Effector memory CD4-positive, alpha-beta T cell (primary cell): Measurements from ENCODE around the gene ATOSB.

Source experiments
- DNase-seq, 3 donors: peaks; one replicate each; pipeline ENCODE4 v3.0.0-alpha.2; 2020
- H3K27ac ChIP-seq: 2 replicates; pipeline ENCODE4 v1.7.0; 2013; ENCODE audit warnings: mild to moderate bottlenecking, low read length, moderate library complexity; ENCODE audit not compliant: insufficient read depth, poor library complexity, severe bottlenecking
- H3K27me3 ChIP-seq: replicated peaks from 2 replicates; pipeline ENCODE4 v1.7.0; 2013; ENCODE audit warnings: mild to moderate bottlenecking, low read length; ENCODE audit not compliant: insufficient read depth, control insufficient read depth, poor library complexity, severe bottlenecking
- H3K36me3 ChIP-seq: 2 replicates; pipeline ENCODE4 v1.7.0; 2013; ENCODE audit warnings: mild to moderate bottlenecking, low read length, moderate library complexity; ENCODE audit not compliant: control insufficient read depth, insufficient read depth
- H3K4me1 ChIP-seq: 2 replicates; pipeline ENCODE4 v1.7.0; 2013; ENCODE audit warnings: low read length, mild to moderate bottlenecking; ENCODE audit not compliant: control insufficient read depth, insufficient read depth, poor library complexity, severe bottlenecking
- H3K4me3 ChIP-seq: 2 replicates; pipeline ENCODE4 v1.7.0; 2013; ENCODE audit warnings: low read length, low read depth, mild to moderate bottlenecking; ENCODE audit not compliant: insufficient read depth, poor library complexity, severe bottlenecking
- H3K9me3 ChIP-seq: 2 replicates; pipeline ENCODE4 v1.7.0; 2013; ENCODE audit warnings: mild to moderate bottlenecking, low read length, moderate library complexity; ENCODE audit not compliant: control insufficient read depth

The ATOSB gene

DNA sequence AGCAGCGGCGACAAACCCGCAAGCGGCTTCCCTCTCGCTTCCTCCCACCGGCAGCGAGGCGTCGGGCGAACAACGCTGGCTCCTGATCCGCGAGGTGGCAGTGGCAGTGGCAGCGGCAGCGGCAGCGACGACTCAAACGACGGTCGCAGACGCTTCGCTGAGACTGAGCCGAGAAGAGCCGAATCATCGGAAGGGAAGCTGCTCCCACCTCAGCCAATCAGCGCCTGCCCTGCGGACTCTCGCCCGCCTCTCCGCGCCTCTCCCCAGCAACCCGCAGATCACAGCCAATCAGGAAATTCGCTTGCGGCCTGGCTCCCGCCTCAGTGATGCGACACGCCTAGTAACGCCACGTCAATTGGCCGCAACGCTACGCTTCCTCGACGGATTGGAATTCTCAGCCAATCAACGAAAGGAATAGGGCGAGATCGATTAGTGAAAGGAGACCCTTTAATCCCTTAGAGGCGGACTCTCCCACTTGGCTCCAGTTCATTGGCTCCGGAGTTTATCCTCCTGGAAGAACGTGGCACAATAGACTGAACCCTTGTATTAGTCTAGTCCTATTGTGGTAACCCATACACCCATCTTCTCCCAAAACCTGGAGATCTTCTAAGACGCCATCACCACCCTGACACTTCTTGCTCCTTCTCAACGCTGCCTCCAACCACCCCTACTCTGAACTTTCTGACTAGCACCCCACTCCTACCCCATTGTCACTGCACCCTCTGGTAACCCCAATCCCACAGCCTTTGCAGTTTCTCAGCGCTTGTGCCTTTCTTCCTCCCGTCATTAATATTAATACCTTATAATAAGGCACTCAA lies 43.0 kb downstream of the ATOSB start, which contains the start of gene VCP:
Gene VCP (minus strand): TSS at position 165 of the 818 bp plus-strand sequence. CDS start 272 bp downstream, outside the sequence.
- DNase-seq: peak; percentile 96 to 97 (median 97)
- H3K4me1 ChIP-seq: peaks cover 29% of the 10 kb centered on the region

DNA sequence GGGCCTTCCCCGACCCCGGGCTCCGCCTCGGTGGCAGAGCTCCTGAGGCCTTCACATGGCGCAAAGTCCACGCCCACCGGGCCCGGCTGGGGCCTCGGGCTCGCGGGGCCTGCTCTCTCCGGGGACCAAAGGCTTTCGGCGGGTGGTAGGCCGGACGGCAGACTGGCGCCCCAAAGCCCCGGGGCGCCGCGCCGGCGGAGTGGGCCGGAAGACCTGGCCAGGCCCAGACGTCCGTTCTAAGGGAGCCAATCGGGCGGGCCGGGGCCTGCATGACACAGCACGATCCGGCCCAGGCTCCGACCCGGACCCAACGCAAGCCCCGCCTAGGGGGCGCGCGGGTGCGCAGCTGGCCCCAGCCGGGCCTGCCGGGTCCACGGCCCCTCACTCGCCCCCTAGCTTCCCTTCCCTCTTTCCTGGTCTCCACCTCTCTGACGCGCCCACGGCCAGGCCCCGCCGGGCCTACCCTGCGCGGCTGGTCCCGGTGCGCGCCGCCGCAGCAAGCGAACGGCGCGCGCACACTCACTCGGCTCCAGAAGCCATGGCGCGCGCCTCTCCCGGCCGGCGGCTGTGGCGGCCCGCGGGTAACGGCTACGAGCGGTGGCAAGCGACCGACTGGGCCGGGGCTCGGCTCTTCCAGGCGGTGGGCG lies 43.7 kb downstream of the ATOSB start:
- H3K4me1 ChIP-seq: peaks cover 29% of the 10 kb centered on the region
- no peaks in the 10 kb centered on the region for H3K27me3 ChIP-seq
- H3K27ac ChIP-seq: peak overlapping the region; percentile 95
- H3K36me3 ChIP-seq: peaks cover 12% of the 10 kb centered on the region
- H3K4me3 ChIP-seq: peak overlapping the region; percentile 88
- peak; percentile 62 to 73 (median 70) for DNase-seq
- no peaks in the 10 kb centered on the region for H3K9me3 ChIP-seq

More for the DNA sequence above, 43.0 kb downstream of the ATOSB start, which contains the start of gene VCP:
- Histone ChIP-seq H3K9me3 (no peaks in the 10 kb centered on the region), H3K4me3 (peak within 1 kb of the TSS; percentile 88), H3K27me3 (no peaks in the 10 kb centered on the region), H3K27ac (peak within 1 kb of the TSS; percentile 95), H3K36me3 (peaks cover 4% of the 10 kb centered on the region)

DNA sequence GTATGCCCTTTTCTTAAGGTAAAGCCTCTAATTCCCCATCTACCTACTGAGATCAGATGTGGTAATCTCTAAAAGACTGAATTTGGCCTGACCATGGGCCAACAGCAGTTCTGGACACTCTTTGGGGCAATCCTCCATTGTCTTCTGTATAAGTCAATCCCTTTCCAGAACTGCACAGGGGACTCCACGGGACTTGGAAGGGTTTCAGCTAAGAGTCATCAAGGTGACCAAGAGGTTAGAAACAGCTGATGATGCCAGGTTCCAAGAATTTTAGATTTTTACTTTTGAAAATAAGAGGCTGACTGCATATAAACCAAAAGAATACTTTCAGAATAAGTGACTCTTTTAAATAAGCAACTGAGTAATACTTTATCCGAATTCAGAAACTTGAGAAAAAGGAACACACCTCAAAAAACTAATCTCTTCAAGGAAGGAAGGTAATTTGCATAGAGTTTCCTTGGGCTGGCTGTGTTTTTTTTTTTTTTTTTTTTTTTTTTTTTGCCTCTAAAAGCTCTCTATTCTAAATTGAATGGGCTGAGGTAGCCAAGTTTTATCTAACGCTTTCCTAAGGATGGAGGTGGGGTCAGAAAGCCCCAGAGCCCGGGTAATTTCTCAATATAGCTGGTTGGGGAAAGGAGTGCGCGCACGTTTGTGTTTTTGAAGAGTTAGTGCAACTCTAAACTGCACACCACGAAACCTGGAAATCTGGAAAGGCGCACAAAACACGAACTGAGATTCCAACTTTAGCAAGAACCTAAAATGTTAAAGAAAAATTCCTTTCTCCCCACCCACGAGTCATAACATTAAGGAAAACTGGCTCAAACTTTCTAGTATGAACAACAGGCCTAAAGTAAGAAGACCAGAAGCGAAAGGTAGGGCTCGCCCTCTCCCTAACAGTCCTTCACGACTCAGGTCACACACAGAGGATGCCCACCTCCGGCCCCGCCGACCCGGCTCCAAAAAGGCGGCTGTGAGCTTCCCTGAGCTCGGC lies 44.5 kb downstream of the ATOSB start:
- Histone ChIP-seq H3K27me3 (no peaks in the 10 kb centered on the region), H3K27ac (peak overlapping the region; percentile 95), H3K9me3 (no peaks in the 10 kb centered on the region), H3K4me1 (peaks cover 29% of the 10 kb centered on the region), H3K36me3 (peaks cover 20% of the 10 kb centered on the region), H3K4me3 (peak overlapping the region; percentile 88)
- peak in 1 of 3 donors; percentile 4 for DNase-seq

DNA sequence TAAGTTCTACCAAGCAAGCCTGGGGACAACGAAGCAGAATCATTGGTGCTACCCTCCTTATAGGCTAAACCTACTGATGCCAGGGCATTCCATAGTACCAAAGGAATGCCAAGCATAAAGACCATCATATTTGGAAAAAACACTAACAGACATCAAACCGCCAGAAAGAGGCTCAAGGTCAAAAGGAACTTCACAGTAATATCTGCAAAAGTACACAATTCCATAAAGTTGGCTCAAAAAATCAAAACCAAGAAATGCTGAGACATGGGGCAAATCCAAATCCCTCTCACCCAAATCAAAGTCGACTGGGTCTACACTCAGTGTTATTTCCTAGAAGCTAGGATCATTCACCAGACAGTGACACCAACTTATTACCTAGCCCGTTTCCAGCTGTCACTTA lies 46.6 kb downstream of the ATOSB start:
- Histone ChIP-seq H3K27ac (no peak overlapping the region), H3K4me1 (peaks cover 29% of the 10 kb centered on the region), H3K4me3 (no peak overlapping the region), H3K9me3 (no peaks in the 10 kb centered on the region), H3K27me3 (no peaks in the 10 kb centered on the region), H3K36me3 (peaks cover 41% of the 10 kb centered on the region)
- DNase-seq: no peak

DNA sequence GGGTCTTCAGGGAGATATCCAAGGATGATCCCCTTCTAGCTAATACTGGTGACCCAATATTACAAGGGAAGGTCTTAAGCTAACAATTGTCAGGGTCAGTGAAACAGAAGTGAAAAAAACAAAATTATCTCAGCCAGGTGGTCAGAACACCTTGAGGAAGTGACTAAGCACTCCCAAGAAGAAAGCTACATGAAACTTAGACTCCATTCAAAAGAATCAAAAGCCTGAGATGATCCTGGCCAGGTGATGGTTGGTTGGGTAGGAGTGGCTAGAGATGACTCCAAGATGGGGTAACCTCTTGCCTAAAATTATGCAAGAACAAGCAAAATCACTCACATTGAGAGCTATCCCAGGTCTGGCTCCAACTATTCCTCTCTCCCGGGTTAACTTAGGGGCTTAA lies 48.6 kb downstream of the ATOSB start:
- H3K27ac ChIP-seq: no peak overlapping the region

DNA sequence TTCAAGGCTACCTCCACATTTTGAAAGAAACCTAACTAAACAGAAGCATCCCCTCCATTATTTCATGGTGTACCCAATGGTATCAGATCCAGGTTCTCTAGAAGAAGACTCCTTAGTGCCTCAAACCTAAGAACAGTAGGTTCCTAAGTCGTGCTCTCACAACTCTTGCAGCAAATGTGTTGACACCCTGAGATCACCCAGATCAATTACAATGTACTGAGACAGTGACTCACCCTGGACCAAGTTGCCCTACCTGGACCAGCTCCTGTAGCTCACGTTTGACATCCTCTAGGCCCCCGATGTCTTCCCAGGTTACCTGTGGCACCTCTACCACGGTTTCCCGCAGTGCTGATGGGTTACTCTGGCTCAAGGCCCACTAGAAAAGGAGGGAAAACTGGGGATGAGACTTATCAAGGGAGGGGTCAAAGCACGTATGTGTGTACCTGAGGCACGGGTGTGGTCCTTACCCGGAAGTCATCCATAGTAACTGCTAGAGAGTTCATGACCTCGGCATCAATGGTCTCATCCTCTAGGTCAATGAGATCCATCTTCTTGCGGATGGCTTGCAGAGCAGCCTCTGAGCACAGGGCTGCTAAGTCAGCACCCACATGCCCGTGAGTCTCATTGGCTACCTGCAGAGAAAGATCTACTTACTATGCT lies 55.0 kb downstream of the ATOSB start:
- Histone ChIP-seq H3K4me3 (no peak overlapping the region), H3K27ac (no peak overlapping the region), H3K9me3 (no peaks in the 10 kb centered on the region), H3K27me3 (no peaks in the 10 kb centered on the region), H3K4me1 (no peaks in the 10 kb centered on the region), H3K36me3 (peaks cover 99% of the 10 kb centered on the region)
- DNase-seq: no peak

More for the DNA sequence above, 48.6 kb downstream of the ATOSB start:
- Histone ChIP-seq H3K36me3 (peaks cover 61% of the 10 kb centered on the region), H3K9me3 (no peaks in the 10 kb centered on the region), H3K4me1 (peaks cover 25% of the 10 kb centered on the region), H3K4me3 (no peak overlapping the region), H3K27me3 (no peaks in the 10 kb centered on the region)
- no peak for DNase-seq

DNA sequence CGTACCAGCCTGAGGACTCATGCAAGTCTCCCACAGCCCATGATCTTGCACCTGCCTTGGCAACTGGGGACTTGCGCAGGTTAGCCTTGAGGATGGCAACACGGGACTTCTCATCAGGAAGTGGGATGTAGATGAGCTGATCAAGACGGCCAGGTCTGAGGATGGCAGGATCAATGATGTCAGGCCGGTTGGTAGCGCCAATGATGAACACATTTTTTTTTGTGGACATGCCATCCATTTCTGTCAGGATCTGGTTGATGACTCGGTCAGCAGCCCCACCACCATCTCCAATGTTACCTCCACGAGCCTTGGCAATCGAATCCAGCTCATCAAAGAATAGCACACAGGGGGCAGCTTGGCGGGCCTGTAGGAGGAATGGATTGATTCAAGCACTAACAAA lies 56.2 kb downstream of the ATOSB start:
- Histone ChIP-seq H3K36me3 (peaks cover 92% of the 10 kb centered on the region), H3K27ac (no peak overlapping the region), H3K4me3 (no peak overlapping the region), H3K4me1 (no peaks in the 10 kb centered on the region), H3K9me3 (no peaks in the 10 kb centered on the region), H3K27me3 (no peaks in the 10 kb centered on the region)
- no peak for DNase-seq

DNA sequence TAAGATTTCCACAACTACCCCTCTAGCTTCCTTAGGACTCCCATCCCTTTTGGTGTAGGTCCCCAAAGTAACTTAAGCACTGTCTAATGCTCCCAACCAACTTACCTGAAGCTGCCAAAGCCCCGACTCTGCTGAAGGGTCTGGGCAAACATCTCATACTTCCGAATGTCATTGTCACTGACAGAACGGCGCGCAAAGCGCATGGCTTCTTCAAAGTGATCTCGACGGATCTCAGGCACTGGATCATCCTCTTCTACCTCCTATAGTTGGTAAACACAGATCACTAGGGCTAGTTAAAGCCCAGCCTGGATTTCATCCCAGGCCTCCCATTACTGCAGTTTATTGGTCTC lies 58.4 kb downstream of the ATOSB start:
- Histone ChIP-seq H3K9me3 (no peaks in the 10 kb centered on the region), H3K4me3 (no peak overlapping the region), H3K4me1 (no peaks in the 10 kb centered on the region), H3K27ac (no peak overlapping the region), H3K27me3 (no peaks in the 10 kb centered on the region), H3K36me3 (peaks cover 80% of the 10 kb centered on the region)
- no peak for DNase-seq

DNA sequence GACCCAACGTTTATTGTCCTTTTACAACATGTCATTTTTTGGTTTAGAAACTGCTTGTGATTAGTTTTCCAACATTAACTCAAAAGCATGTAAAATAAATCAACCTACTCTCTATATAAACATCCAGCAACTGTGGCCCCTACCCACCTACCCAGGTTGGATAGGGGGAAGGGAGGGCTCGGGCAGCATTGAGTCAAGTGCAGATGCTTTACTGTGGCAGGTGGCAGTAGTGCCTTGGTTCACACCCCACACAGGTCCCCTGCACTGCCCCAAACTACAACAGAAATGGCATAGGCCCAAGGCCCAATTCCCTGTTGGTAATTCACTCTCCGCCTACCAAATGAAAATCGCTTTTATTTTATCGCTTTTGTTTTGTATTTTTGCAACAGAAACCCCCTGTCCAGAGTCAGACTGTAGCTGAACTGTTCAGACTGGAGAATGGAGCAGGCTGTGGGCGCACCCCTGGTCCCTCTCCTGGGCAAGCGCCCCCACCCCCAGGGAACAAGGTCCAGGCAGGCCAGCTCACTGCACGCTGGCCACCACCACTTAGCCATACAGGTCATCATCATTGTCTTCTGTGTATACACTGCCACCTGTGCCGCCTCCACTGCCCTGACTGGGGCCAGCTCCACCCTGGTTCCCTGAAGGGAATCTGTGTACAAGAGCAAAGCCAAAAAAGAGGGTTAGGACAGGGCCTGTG lies 58.9 kb downstream of the ATOSB start:
- H3K36me3 ChIP-seq: peaks cover 77% of the 10 kb centered on the region
- H3K4me1 ChIP-seq: no peaks in the 10 kb centered on the region
- H3K9me3 ChIP-seq: no peaks in the 10 kb centered on the region
- no peak for DNase-seq
- no peaks in the 10 kb centered on the region for H3K27me3 ChIP-seq
- no peak overlapping the region for H3K4me3 ChIP-seq
- H3K27ac ChIP-seq: no peak overlapping the region
